ENCODE measurements around the gene MKRN1. TPM values are rescaled to one million over a fixed set of nuclear protein-coding genes. Genes with fewer than 3 reads are reported as not detected.
"Not testable (repeated sequence)": the region's sequence is repeated elsewhere in the genome, so short reads cannot be mapped to it uniquely, and the experiment has no call there.

Gene MKRN1
- polyA plus RNA-seq, 4 donors = 57.7 to 90.4 (median 70.1) TPM

DNA sequence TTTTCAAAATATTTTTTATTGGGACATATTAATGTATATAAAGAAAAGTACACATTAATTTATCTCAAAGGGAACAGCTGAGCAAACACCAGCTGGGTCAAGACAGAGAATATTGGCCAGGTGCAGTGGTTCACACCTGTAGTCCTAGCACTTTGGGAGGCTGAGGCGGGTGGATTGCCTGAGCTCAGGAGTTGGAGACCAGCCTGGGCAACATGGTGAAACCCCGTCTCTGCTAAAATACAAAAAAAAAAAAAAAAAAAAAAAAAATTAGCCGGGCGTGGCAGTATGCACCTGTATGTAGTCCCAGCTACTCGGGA, 61.2 kb downstream of the MKRN1 start:
- peak; percentile 16 to 41 for DNase-seq
- H3K36me3 ChIP-seq (ENCODE audit: control insufficient read depth in 3 of 3, insufficient read depth in 2 of 3, low read depth in 1 of 3, low read length in 3 of 3); H3K27ac ChIP-seq (ENCODE audit: low read depth in 1 of 3, low read length in 2 of 3); H3K4me3 ChIP-seq (ENCODE audit: low read depth in 1 of 3, low read length in 3 of 3); FAIRE-seq; H3K9me3 ChIP-seq (ENCODE audit: control insufficient read depth in 2 of 2, insufficient read depth in 1 of 2, low read depth in 1 of 2, low read length in 1 of 2); H3K27me3 ChIP-seq (ENCODE audit: control insufficient read depth in 3 of 3, insufficient read depth in 3 of 3, low read length in 3 of 3); H3K4me1 ChIP-seq (ENCODE audit: control insufficient read depth in 3 of 3, insufficient read depth in 2 of 3, low read depth in 1 of 3, low read length in 2 of 3): not testable (repeated sequence)
- 10 to 74% (median 53%) methylated on average over 4 to 5 of the region's 5 CpGs for WGBS, 3 donors

GRCh38 chr7:140417456-140418155, 61.7 kb downstream of the MKRN1 start:
- Histone ChIP-seq H3K27me3 (ENCODE audit: control insufficient read depth in 3 of 3, insufficient read depth in 3 of 3, low read length in 3 of 3) (no peaks in the 10 kb centered on the region), H3K36me3 (ENCODE audit: control insufficient read depth in 3 of 3, insufficient read depth in 2 of 3, low read depth in 1 of 3, low read length in 3 of 3) (peaks cover 0 to 9% (median 0%) of the 10 kb centered on the region in 3 donors), H3K4me3 (ENCODE audit: low read depth in 1 of 3, low read length in 3 of 3) (no peak overlapping the region), H3K9me3 (ENCODE audit: control insufficient read depth in 2 of 2, insufficient read depth in 1 of 2, low read depth in 1 of 2, low read length in 1 of 2) (no peaks in the 10 kb centered on the region), H3K27ac (ENCODE audit: low read depth in 1 of 3, low read length in 2 of 3) (no peak overlapping the region), H3K4me1 (ENCODE audit: control insufficient read depth in 3 of 3, insufficient read depth in 2 of 3, low read depth in 1 of 3, low read length in 2 of 3) (no peaks in the 10 kb centered on the region)
- FAIRE-seq (no peak), DNase-seq (no peak)
- WGBS, 3 donors = 60 to 68% (median 65%) methylated on average over 8 of the region's 8 CpGs

DNA sequence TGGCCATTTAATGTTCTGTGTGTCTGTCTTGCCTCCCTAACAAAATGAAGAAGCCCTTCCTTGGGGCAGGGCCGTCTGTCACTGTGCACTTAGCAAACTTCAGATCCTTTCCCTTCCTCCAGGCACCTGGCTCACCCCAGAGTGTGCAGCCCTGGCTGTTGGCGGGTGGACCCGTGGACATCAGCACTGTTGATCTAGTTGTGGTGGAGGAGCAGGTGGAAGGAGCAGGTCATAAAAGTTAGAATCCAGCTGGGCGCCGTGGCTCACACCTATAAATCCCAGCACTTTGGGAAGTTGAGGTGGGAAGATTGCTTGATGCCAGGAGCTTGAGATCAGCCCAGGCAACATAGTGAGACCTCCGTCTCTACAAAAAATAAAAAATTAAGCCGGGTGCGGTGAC, 62.7 kb downstream of the MKRN1 start:
- Histone ChIP-seq H3K4me3 (ENCODE audit: low read depth in 1 of 3, low read length in 3 of 3) (no peak overlapping the region), H3K4me1 (ENCODE audit: control insufficient read depth in 3 of 3, insufficient read depth in 2 of 3, low read depth in 1 of 3, low read length in 2 of 3) (no peaks in the 10 kb centered on the region), H3K27ac (ENCODE audit: low read depth in 1 of 3, low read length in 2 of 3) (no peak overlapping the region), H3K9me3 (ENCODE audit: control insufficient read depth in 2 of 2, insufficient read depth in 1 of 2, low read depth in 1 of 2, low read length in 1 of 2) (no peaks in the 10 kb centered on the region), H3K27me3 (ENCODE audit: control insufficient read depth in 3 of 3, insufficient read depth in 3 of 3, low read length in 3 of 3) (no peaks in the 10 kb centered on the region), H3K36me3 (ENCODE audit: control insufficient read depth in 3 of 3, insufficient read depth in 2 of 3, low read depth in 1 of 3, low read length in 3 of 3) (peaks cover 0 to 9% (median 0%) of the 10 kb centered on the region in 3 donors)
- WGBS, 3 donors = 17 to 71% (median 41%) methylated on average over 8 of the region's 8 CpGs
- DNase-seq (peak in 1 of 2 donors; percentile 42), FAIRE-seq (no peak)

GRCh38 chr7:140415816-140416215, 63.5 kb downstream of the MKRN1 start:
- H3K4me1 ChIP-seq (ENCODE audit: control insufficient read depth in 3 of 3, insufficient read depth in 2 of 3, low read depth in 1 of 3, low read length in 2 of 3); H3K9me3 ChIP-seq (ENCODE audit: control insufficient read depth in 2 of 2, insufficient read depth in 1 of 2, low read depth in 1 of 2, low read length in 1 of 2); H3K27ac ChIP-seq (ENCODE audit: low read depth in 1 of 3, low read length in 2 of 3); H3K4me3 ChIP-seq (ENCODE audit: low read depth in 1 of 3, low read length in 3 of 3); DNase-seq; FAIRE-seq; H3K27me3 ChIP-seq (ENCODE audit: control insufficient read depth in 3 of 3, insufficient read depth in 3 of 3, low read length in 3 of 3); H3K36me3 ChIP-seq (ENCODE audit: control insufficient read depth in 3 of 3, insufficient read depth in 2 of 3, low read depth in 1 of 3, low read length in 3 of 3): not testable (repeated sequence)
- WGBS, 3 donors = 90 to 95% (median 92%) methylated on average over 9 of the region's 9 CpGs

DNA sequence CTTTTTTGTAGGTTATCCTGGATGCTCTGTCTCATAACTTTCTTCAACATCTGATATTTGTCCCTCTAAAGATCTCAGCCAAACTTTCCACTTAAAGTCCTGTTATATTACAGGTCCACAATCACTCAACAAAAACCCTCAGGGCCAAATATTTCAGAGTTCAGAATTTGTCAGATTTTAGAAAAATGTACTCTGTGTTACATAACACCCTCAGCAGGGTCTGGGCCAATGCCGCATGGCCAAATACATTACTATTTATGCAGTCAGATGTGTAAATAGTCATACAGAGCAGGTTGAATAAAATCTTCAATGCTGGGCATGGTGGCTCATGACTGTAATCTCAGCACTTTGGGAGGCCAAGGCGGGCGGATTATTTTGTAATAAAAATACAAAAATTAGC, 63.9 kb downstream of the MKRN1 start:
- H3K27me3 ChIP-seq (ENCODE audit: control insufficient read depth in 3 of 3, insufficient read depth in 3 of 3, low read length in 3 of 3) = no peaks in the 10 kb centered on the region
- H3K27ac ChIP-seq (ENCODE audit: low read depth in 1 of 3, low read length in 2 of 3) = no peak overlapping the region
- no peaks in the 10 kb centered on the region for H3K9me3 ChIP-seq (ENCODE audit: control insufficient read depth in 2 of 2, insufficient read depth in 1 of 2, low read depth in 1 of 2, low read length in 1 of 2)
- FAIRE-seq = no peak
- no peak overlapping the region for H3K4me3 ChIP-seq (ENCODE audit: low read depth in 1 of 3, low read length in 3 of 3)
- peaks cover 0 to 7% (median 0%) of the 10 kb centered on the region in 3 donors for H3K36me3 ChIP-seq (ENCODE audit: control insufficient read depth in 3 of 3, insufficient read depth in 2 of 3, low read depth in 1 of 3, low read length in 3 of 3)
- 96 to 98% (median 97%) methylated on average over 3 of the region's 3 CpGs for WGBS, 3 donors
- no peak for DNase-seq
- no peaks in the 10 kb centered on the region for H3K4me1 ChIP-seq (ENCODE audit: control insufficient read depth in 3 of 3, insufficient read depth in 2 of 3, low read depth in 1 of 3, low read length in 2 of 3)

DNA sequence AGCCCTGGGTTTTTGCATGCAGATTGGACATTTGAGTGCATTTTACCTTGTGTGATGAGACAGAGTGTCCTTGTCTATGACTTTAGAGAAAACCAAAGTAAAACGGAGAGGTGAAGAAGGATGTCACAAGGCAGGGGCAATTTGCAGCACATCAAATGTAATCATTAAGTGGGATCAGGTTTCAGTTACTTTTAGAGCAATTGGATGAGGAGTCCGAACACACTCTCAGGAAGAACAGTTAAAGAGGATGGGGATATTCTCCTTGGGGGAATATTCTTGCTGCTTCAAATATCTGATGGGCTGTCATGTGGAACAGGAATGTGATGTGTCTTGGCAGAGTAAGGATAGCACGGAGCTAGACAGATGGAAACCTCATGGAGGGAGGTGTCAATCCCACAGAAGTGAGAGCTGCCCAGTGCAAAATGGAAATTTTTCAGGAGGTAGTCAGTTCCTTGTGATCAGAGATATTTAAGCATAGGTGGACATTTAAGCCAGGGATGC, 74.7 kb downstream of the MKRN1 start:
- H3K27me3 ChIP-seq (ENCODE audit: control insufficient read depth in 3 of 3, insufficient read depth in 3 of 3, low read length in 3 of 3) = no peaks in the 10 kb centered on the region
- H3K27ac ChIP-seq (ENCODE audit: low read depth in 1 of 3, low read length in 2 of 3) = peak overlapping the region in 1 of 3 donors; percentile 5
- 21 to 50% (median 39%) methylated on average over 3 of the region's 3 CpGs for WGBS, 3 donors
- peak overlapping the region in 2 of 3 donors; percentile 75 to 76 for H3K4me3 ChIP-seq (ENCODE audit: low read depth in 1 of 3, low read length in 3 of 3)
- H3K36me3 ChIP-seq (ENCODE audit: control insufficient read depth in 3 of 3, insufficient read depth in 2 of 3, low read depth in 1 of 3, low read length in 3 of 3) = no peaks in the 10 kb centered on the region
- H3K9me3 ChIP-seq (ENCODE audit: control insufficient read depth in 2 of 2, insufficient read depth in 1 of 2, low read depth in 1 of 2, low read length in 1 of 2) = no peaks in the 10 kb centered on the region
- peaks cover 0 to 2% (median 0%) of the 10 kb centered on the region in 3 donors for H3K4me1 ChIP-seq (ENCODE audit: control insufficient read depth in 3 of 3, insufficient read depth in 2 of 3, low read depth in 1 of 3, low read length in 2 of 3)
- FAIRE-seq = no peak
- no peak for DNase-seq

GRCh38 chr7:140403878-140404564, 75.3 kb downstream of the MKRN1 start, which contains the start of gene RAB19:
RAB19 (plus strand) TSS chr7:140404058; CDS start chr7:140407647, 3,589 bp downstream.
- 2 to 9% (median 4%) methylated on average over 22 of the region's 22 CpGs for WGBS, 3 donors
- Histone ChIP-seq H3K36me3 (ENCODE audit: control insufficient read depth in 3 of 3, insufficient read depth in 2 of 3, low read depth in 1 of 3, low read length in 3 of 3) (no peaks in the 10 kb centered on the region), H3K27me3 (ENCODE audit: control insufficient read depth in 3 of 3, insufficient read depth in 3 of 3, low read length in 3 of 3) (no peaks in the 10 kb centered on the region), H3K4me1 (ENCODE audit: control insufficient read depth in 3 of 3, insufficient read depth in 2 of 3, low read depth in 1 of 3, low read length in 2 of 3) (peaks cover 0 to 2% (median 0%) of the 10 kb centered on the region in 3 donors), H3K27ac (ENCODE audit: low read depth in 1 of 3, low read length in 2 of 3) (peak within 1 kb of the TSS; percentile 45 to 76 (median 66)), H3K9me3 (ENCODE audit: control insufficient read depth in 2 of 2, insufficient read depth in 1 of 2, low read depth in 1 of 2, low read length in 1 of 2) (no peaks in the 10 kb centered on the region), H3K4me3 (ENCODE audit: low read depth in 1 of 3, low read length in 3 of 3) (peak within 1 kb of the TSS; percentile 3 to 76 (median 75))
- FAIRE-seq = no peak
- peak; percentile 86 to 90 for DNase-seq
